Jurkat, Clone E6-1 (cell line): ENCODE measurements around the gene DOLPP1.

Experiments
- DNase-seq: peaks from one replicate; pipeline ENCODE4 v3.0.0-alpha.2; 2011; ENCODE audit warnings: low read depth, low spot score
- H3K4me3 ChIP-seq: 2 replicates; pipeline ENCODE4 v1.5.1; 2011; ENCODE audit warnings: mild to moderate bottlenecking, low read length, control low read depth, moderate library complexity

DOLPP1 gene

DNA sequence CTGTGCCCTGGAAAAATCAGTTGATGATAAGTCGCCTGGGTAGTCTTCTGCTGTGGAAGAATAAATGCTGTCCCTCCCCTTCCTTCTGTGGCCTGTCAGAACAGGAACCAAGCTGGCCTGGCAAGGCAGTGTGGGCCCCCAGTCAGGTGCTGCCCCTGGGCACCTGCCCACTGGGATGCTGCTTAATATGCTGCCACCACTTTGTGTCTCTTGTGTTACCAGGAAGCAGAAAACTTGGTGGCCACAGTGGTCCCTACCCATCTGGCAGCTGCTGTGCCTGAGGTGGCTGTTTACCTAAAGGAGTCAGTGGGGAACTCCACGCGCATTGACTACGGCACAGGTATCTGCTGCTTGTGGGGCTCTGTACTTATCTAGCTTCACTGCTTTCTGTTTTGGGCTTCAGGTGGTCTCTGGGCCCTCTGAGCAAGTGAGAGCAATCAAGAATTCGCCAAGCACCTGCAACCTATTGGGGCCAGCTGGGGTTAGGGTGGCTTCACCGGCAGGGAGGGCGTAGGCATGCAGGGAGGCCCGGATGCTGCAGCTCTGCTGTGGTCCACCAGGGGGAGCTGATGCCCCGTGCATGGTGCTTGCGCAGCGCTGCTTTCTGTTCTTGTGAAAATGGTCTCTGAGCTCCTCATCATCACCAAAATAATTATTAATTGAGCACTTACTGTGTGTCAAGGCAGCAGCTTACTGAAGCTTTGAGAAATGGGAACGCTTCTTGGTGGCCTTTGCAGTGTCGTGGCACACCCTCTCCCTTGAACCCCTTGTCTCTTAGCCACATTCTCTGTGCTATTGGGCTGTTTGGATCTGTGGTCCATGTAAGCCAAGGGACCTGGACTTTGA is 50.6 kb downstream of the DOLPP1 start:
- DNase-seq, result peak; percentile 55
- no peak overlapping the region for H3K4me3 ChIP-seq

DNA sequence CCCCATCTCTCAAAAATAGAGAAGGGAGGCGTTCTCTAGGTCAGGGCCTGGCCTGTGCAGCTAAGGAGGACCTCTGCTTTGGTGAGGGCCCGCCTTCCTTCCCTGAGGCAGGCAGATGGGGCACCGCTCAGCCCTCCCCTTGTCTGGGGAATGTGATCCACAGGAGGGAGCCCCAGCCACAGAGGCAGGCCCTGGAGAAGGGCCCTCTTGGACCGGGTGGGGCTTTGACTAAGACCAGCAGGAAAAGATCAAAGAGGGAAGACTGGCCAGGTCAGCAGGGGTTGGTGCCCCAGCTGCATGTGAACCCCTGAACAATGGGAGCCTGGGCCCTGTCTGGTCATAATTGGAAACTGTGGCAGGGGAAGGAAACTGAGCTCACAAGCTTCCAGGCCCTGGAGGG is 52.2 kb downstream of the DOLPP1 start:
- no peak overlapping the region for H3K4me3 ChIP-seq
- no peak for DNase-seq

DNA sequence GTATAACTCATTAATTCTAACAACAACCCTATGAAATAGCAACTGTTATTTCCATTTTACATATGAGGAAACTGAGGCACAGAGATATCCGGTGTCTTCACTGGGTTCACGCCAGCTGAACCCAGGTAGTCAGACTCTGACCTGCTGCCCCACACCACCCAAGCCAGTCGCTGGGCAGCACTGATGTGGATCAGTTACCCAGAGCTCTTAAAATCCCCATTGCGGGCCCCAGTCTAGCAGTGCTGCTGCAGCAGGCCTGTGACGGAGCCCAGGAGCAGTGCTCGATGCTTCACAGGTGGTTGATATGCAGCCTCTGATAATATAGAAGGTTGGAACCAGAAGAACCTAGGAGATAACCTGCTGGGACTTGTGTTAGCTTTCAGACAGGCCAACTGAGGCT is 54.6 kb downstream of the DOLPP1 start:
- H3K4me3 ChIP-seq, result no peak overlapping the region
- no peak for DNase-seq

DNA sequence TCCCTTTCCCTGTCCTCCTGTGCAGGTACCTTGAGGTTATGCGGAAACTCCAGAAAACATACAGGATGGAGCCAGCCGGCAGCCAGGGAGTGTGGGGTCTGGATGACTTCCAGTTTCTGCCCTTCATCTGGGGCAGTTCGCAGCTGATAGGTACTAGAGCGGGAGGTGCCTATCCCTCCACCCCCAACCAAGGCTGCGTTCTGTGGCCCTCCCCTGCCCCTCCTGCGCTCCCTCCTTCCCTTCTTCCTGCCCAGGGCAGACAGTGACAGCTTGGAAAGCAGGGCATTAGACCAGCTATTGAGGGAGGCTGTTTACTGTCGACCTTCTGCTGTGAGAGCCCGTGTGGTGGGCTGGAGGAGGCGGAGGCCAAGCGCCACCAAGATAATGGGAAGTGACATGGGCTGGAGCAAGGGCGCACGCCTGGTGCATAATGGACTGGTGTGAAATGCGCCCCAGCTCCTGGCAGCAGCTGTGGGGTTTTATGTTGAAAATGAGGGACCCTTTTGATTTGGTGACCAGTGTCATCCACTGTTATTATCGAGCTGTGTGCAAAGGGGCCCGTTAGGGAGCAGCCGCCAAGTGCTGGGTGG is 55.6 kb downstream of the DOLPP1 start:
- H3K4me3 ChIP-seq, result no peak overlapping the region
- no peak for DNase-seq

DNA sequence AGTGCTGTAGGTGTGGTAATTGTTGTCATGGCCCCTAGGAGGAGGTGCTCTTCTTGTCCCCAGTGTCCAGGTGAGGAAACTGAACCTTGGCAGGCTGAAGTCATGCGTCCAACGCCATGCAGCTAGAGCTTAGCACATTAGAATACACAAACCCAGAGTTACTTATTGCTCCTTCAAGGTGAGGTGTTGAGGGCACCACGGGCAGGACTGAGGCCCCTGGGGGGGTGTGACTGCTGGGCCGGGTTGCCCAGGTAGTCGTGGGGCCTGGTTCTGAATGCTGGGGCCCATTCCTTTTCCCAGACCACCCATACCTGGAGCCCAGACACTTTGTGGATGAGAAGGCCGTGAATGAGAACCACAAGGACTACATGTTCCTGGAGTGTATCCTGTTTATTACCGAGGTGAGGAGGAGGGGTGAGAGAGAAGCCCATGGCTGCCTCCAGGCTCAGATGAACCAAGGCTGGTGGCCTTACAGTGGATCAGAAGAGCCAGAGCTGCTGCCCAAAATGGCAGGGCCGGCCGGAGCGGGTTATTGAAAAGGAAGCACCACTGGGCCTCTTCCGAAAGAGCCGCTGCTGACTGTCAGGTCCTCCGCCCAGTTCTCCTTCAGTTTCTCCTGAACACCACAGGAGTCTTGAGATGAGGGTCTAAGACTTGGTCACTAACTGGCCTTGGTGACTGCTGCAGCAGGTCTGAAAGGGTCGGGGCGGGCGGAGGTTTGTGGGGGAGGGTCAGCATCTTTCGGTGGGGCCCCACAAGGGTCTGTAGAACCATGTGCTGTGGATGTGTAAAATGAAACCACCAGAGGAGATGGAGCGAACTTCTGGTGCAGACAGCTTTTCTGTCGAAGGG is 56.6 kb downstream of the DOLPP1 start:
- H3K4me3 ChIP-seq, result no peak overlapping the region
- no peak for DNase-seq

DNA sequence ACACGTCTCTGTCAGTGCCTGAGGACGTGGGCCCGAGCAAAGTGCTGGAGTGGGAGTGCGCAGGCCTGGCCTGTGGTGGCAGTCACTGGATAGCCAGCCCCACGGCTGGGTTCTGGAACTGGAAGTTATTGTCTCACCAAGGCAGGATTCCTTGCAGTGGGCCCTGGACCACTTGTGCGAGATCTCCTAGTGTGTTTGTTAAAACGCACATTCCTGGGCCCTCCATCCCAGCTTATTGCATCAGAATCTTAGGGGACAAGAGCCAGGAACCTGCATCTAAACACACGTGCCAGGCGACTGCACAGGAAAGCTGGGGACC is 57.2 kb downstream of the DOLPP1 start:
- DNase-seq, result no peak
- H3K4me3 ChIP-seq, result no peak overlapping the region

DNA sequence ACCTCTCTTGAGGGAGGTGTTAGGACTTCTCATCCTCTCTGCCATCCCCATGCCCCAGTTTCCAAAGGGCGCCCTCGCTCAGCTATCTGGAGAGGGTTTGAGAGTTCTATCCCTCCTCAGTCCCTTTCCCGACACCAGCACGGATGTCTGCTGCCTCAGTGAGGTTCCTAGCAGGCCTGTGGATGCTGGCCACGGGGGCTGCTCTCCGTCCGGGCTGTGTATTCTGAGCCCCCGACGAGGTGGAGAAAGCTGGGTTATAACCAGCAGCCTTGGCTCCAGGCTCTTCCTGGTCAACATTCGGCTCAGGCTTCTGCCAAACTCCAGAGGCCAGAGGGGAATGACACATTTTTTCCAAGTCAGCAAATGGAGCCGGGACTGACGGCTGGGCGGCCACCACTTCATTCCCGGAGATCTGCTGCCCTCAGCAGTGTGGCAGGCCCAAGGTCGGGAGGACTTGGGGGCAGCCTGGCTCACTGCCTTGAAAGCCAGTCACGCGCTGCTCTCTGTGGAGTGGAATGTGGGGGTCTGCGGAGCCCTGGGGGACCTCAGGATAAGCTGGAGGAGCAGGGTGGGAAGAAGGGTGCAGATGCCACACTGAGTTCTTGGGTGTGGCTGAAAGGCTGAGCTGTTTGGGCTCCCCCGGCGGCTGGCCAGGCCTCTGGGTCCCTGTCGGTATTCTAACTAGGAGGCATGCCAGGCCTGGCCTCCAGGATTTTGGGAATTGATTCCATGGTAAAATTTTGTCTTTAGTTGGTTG is 57.7 kb downstream of the DOLPP1 start:
- no peak for DNase-seq
- H3K4me3 ChIP-seq, result no peak overlapping the region

DNA sequence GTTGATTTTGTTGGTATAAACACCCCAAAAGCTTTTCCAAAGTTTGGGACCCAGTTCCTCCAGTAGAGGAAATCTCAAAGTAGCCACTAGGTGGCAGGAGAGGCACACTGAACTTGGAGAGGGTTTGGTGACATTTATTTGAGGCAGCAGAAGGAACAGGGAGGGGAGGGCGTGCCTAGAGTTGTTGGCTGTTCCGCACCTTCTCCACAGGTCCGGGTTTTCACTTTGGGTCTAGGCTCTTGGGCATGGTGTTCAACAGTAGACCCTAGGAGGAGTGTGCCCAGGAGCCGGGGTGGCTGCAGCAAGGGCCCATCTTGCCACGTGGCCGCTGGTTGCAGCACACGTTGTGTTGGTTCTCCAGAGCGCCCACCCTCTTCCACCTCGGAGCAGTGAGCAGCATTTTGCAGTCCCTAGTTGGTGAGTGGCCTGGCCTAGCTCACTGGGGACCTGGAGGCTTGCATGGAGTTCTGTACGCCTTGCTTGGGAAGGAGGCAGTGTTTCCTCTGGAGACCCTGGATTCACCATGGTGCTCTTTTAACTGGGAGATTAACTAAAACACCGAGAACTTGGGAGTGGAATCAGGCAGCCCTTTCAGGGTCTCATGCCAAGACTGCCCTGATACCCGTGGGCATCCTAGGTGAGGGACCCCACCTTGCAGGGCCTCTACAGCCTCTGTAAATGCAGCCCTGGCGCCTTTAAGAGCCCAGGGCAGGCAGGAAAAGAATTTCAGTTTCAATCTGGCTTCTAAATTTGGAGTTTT is 58.5 kb downstream of the DOLPP1 start:
- peak overlapping the region; percentile 31 for H3K4me3 ChIP-seq
- DNase-seq, result peak; percentile 68

DNA sequence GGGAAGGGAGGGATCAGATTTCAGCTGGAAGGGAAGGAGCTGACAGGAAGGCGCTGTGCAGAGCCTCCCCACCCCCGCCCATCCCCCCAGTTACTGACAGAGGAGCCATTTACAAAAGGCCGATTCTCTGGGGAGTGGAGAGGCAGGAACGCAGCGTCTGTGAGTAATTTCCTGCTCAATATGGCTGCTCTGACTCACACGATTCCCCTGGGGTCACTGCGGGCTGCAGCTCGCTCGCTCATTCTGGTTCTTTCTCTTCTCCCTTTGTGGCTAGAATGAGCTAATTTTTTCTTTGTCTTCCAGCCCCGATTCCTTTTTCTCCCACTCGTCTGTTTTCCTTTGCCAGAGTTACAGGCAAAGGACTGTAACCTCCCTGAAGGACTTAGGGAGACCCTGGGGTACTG is 59.1 kb downstream of the DOLPP1 start:
- DNase-seq, result peak; percentile 59
- peak overlapping the region; percentile 31 for H3K4me3 ChIP-seq
